Body of pancreas (tissue), 4 donors: ENCODE results near the gene CLCF1.

Experiments used
- CTCF ChIP-seq, 7 experiments: fragments of 450-650 bp in 4 of 7; fragments of 200-600 bp in 3 of 7; sonication (generic) in 3 of 7; IDR thresholded peaks; one replicate each; pipeline ENCODE4 v1.5.1; 2016 to 2019; ENCODE audit warnings: antibody characterized with exemption in 7 of 7
- POLR2A ChIP-seq, 3 donors: fragments of 450-650 bp; IDR thresholded peaks; one replicate each; pipeline ENCODE4 v1.6.1; 2016; ENCODE audit warnings: antibody characterized with exemption in 3 of 3, mild to moderate bottlenecking in 2 of 3

DNA sequence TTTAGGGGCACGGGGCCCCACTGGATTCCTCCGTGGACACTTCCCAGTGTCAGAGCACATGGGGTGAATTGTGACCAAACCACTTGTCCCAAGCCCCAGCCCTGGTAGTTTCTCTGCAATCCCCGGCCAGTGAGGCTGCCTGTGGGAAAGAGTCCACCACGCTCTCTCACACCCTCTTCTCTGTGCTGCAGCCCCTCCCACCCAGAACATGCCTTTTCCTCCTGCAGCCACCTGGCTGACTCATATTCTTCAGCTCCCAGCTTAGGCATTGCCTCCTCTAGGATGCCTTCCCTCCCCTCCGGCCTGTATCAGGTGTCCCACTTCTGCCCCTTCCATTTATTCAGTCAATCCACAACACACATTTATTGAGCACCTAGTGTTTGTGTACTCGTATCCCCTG is 49.5 kb upstream of the CLCF1 start:
- TF ChIP-seq CTCF (IDR thresholded peaks at IDR 0.05), result no peak
- TF ChIP-seq POLR2A (IDR thresholded peaks at IDR 0.05), result no peak
